HCT116 (cell line): ENCODE data around the gene CLEC4A. TPM values are rescaled to one million over a fixed set of nuclear protein-coding genes. Genes with fewer than 3 reads are reported as not detected.

Experiments
- ATAC-seq: fragments of 200-7000 bp; cut with Tn5 transposase; 2 replicates; pipeline ENCODE4 v1.9.1; 2020; ENCODE audit warnings: mild to moderate bottlenecking, moderate library complexity
- BruUV-seq: library from RNA; stranded (reverse); fragments of 400-500 nt; replicated peaks from 2 replicates; lab custom pipeline; 2021; lab: Mats Ljungman, UMichigan
- CTCF ChIA-PET: fragments of 300-600 bp; sonication (Branson Sonifier 250); formaldehyde crosslinking; loops from one replicate; lab custom pipeline; 2021; ENCODE audit warnings: antibody characterized with exemption; lab: Charles Lee
- POLR2A ChIA-PET: fragments of 300-600, 350-600 bp; sonication (Branson Sonifier 250); formaldehyde crosslinking; loops from one replicate; lab custom pipeline; 2021; ENCODE audit warnings: antibody characterized with exemption; lab: Charles Lee
- RAD21 ChIA-PET, 2 experiments: fragments of 300-600 bp; sonication (Branson Sonifier 250); formaldehyde crosslinking; loops; one replicate each; lab custom pipeline; 2023; ENCODE audit warnings: low total read pairs in 2 of 2; ENCODE audit not compliant: uncharacterized antibody in 2 of 2, unreplicated experiment in 2 of 2, low non-redundant PET in 1 of 2; lab: Charles Lee
- DNase-seq: peaks from one replicate; pipeline ENCODE4 v3.0.0-alpha.2; 2010; ENCODE audit warnings: low read depth, low spot score
- H2AFZ ChIP-seq: fragments of 200-600 bp; shearing (Covaris generic), sonication (generic); 2 replicates; pipeline ENCODE4 v1.6.1; 2017; ENCODE audit warnings: low read depth, mixed run types, mixed read lengths, antibody characterized with exemption, low read length; ENCODE audit not compliant: poor library complexity, severe bottlenecking
- H3K27ac ChIP-seq: 2 replicates; pipeline ENCODE4 v1.5.1; 2012; ENCODE audit warnings: low read depth, low read length
- H3K27me3 ChIP-seq: fragments of 200-600 bp; sonication (generic); 2 replicates; pipeline ENCODE4 v1.6.1; 2016; ENCODE audit warnings: mixed run types, low read length, mixed read lengths; ENCODE audit not compliant: insufficient read depth
- H3K36me3 ChIP-seq, 2 experiments: fragments of 200-500 bp in 1 of 2; fragments of 200-600 bp in 1 of 2; sonication (Bioruptor generic) in 1 of 2; sonication (generic) in 1 of 2; 2 replicates each; pipeline versions ENCODE4 v1.5.1 to v1.6.1; 2014 to 2016; ENCODE audit warnings: low read length in 2 of 2, inconsistent platforms in 1 of 2, mixed read lengths in 1 of 2, mixed run types in 1 of 2; ENCODE audit not compliant: insufficient read depth in 2 of 2, control insufficient read depth in 1 of 2
- H3K4me1 ChIP-seq, 2 experiments: fragments of 200-600 bp in 1 of 2; sonication (generic) in 1 of 2; 2 replicates each; pipeline versions ENCODE4 v1.5.1 to v1.6.1; 2012 to 2017; ENCODE audit warnings: low read length in 2 of 2, inconsistent platforms in 1 of 2, mild to moderate bottlenecking in 1 of 2, mixed read lengths in 1 of 2, mixed run types in 1 of 2, moderate library complexity in 1 of 2; ENCODE audit not compliant: insufficient read depth in 2 of 2, control insufficient read depth in 1 of 2
- H3K4me2 ChIP-seq: fragments of 200-600 bp; sonication (generic); 2 replicates; pipeline ENCODE4 v1.6.1; 2017; ENCODE audit warnings: mixed run types, low read length, mixed read lengths
- H3K4me3 ChIP-seq, 2 experiments: fragments of 200-600 bp in 1 of 2; sonication (generic) in 1 of 2; replicated peaks in 1 of 2; 2 replicates each; pipeline ENCODE4 v1.5.1; 2011 to 2016; ENCODE audit warnings: low read length in 2 of 2, control low read depth in 1 of 2, low read depth in 1 of 2, mild to moderate bottlenecking in 1 of 2, mixed read lengths in 1 of 2, mixed run types in 1 of 2
- H3K79me2 ChIP-seq: fragments of 200-600 bp; sonication (generic); 2 replicates; pipeline ENCODE4 v1.6.1; 2017; ENCODE audit warnings: mild to moderate bottlenecking, mixed run types, low read length, moderate library complexity, mixed read lengths; ENCODE audit not compliant: insufficient read depth
- H3K9ac ChIP-seq: fragments of 200-600 bp; sonication (generic); 2 replicates; pipeline ENCODE4 v1.6.1; 2016; ENCODE audit warnings: low read length, mixed read lengths
- H3K9me2 ChIP-seq: fragments of 200-600 bp; sonication (generic), shearing (Covaris generic); 2 replicates; pipeline ENCODE4 v1.6.1; 2017; ENCODE audit warnings: mixed run types, mild to moderate bottlenecking, moderate library complexity; ENCODE audit not compliant: insufficient read depth
- H3K9me3 ChIP-seq, 2 experiments: fragments of 200-500 bp in 1 of 2; fragments of 200-600 bp in 1 of 2; sonication (Bioruptor generic) in 1 of 2; sonication (generic) in 1 of 2; 2 replicates each; pipeline ENCODE4 v1.6.1; 2014 to 2017; ENCODE audit warnings: low read length in 2 of 2, mixed read lengths in 2 of 2, inconsistent platforms in 1 of 2, low read depth in 1 of 2, mild to moderate bottlenecking in 1 of 2, mixed run types in 1 of 2, moderate library complexity in 1 of 2; ENCODE audit not compliant: control insufficient read depth in 1 of 2, insufficient read depth in 1 of 2
- H4K20me1 ChIP-seq: fragments of 200-600 bp; sonication (generic), shearing (Covaris generic); 2 replicates; pipeline ENCODE4 v1.6.1; 2017; ENCODE audit warnings: mixed run types, mild to moderate bottlenecking, moderate library complexity; ENCODE audit not compliant: insufficient read depth
- CEBPB ChIP-seq: IDR thresholded peaks from 2 replicates; pipeline ENCODE4 v1.6.1; 2012; ENCODE audit warnings: low read depth
- EZH2 ChIP-seq: fragments of 200-600 bp; sonication (generic); IDR thresholded peaks from 2 replicates; pipeline ENCODE4 v1.6.1; 2017; ENCODE audit warnings: antibody characterized with exemption, mixed run types
- POLR2AphosphoS5 ChIP-seq: IDR thresholded peaks from 2 replicates; pipeline ENCODE4 v1.6.1; 2011; ENCODE audit warnings: mild to moderate bottlenecking, low read depth, low read length, moderate library complexity
- RAD21 ChIP-seq: IDR thresholded peaks from 2 replicates; pipeline ENCODE4 v1.6.1; 2012; ENCODE audit warnings: low read depth, mild to moderate bottlenecking
- SIN3A ChIP-seq: IDR thresholded peaks from 2 replicates; pipeline ENCODE4 v1.6.1; 2012; ENCODE audit warnings: low read depth
- YY1 ChIP-seq: IDR thresholded peaks from 2 replicates; pipeline ENCODE4 v1.6.1; 2011; ENCODE audit warnings: low read length, low read depth, moderate library complexity, mild to moderate bottlenecking; ENCODE audit not compliant: insufficient replicate concordance; ENCODE audit errors: extremely low read depth
- ZFX ChIP-seq: fragments of 450-650 bp; IDR thresholded peaks from 2 replicates; pipeline ENCODE4 v1.6.1; 2017
- ZNF274 ChIP-seq: fragments of 200-500 bp; sonication (Bioruptor generic); IDR thresholded peaks from 2 replicates; pipeline ENCODE4 v1.6.1; 2014; ENCODE audit warnings: mild to moderate bottlenecking, low read depth, low read length, inconsistent platforms
- intact Hi-C: fragments of 100-400 bp; cut with micrococcal nuclease; formaldehyde crosslinking; loops from 2 replicates; pipeline ENCODE4 v1.10.0; 2022
- total RNA-seq: library from RNA; stranded (reverse); gene quantifications from one replicate; pipeline ENCODE4 v1.2.1, GENCODE V29; 2021; ENCODE audit not compliant: unreplicated experiment
- TF ChIP-seq, protein P1 (sequence below), 3 experiments: fragments of 200-600 bp in 1 of 3; sonication (generic) in 1 of 3; IDR thresholded peaks in 2 of 3; conservative IDR thresholded peaks in 1 of 3; 2 replicates each; pipeline ENCODE4 v1.5.1; 2012 to 2017; ENCODE audit warnings: low read depth in 2 of 3, low read length in 2 of 3, antibody characterized with exemption in 1 of 3, borderline replicate concordance in 1 of 3, control low read depth in 1 of 3, mild to moderate bottlenecking in 1 of 3, mixed read lengths in 1 of 3, mixed run types in 1 of 3, moderate library complexity in 1 of 3; ENCODE audit not compliant: insufficient read depth in 1 of 3
- TF ChIP-seq, protein P2 (sequence below): IDR thresholded peaks from 2 replicates; pipeline ENCODE4 v1.6.1; 2012
- TF ChIP-seq, protein P3 (sequence below): IDR thresholded peaks from 2 replicates; pipeline ENCODE4 v1.6.1; 2012; ENCODE audit warnings: low read depth

Gene CLEC4A
- total RNA-seq, 1 experiment from 2014 or later, result 0.69 TPM

DNA sequence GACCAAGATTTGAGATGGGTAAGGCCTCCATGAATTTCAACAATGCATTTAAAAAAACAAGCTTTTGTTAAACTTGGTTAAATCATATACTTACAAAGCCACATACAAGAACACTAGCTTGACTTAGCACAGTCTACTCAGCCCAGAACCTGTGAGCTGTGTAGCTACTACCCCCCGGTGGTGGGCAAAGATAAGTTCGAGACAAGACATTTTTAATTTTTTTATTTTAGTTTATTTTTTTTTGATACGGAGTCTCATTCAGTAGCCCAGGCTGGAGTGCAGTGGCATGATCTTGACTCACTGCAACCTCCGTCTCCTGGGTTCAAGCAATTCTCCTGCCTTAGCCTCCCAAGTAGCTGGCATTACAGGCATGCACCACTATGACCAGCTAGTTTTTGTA lies 45.0 kb upstream of the CLEC4A start:
- POLR2A ChIA-PET, result interaction anchor here (0.8 kb wide), 1 partner anchor 9 kb away, joined by 3 read pairs; no protein-coding TSS in a partner anchor
- H3K4me1 ChIP-seq, result peaks cover 7 to 22% of the 10 kb centered on the region in 2 experiments
- BruUV-seq, result no TSS peak
- RAD21 ChIA-PET, result interaction anchor here (0.7 to 2.0 kb wide), 3 partner anchors 40 to 145 kb away, joined by 3 to 4 read pairs (median 4); no protein-coding TSS in a partner anchor
- no peak overlapping the region for H2AFZ ChIP-seq
- no peaks in the 10 kb centered on the region for H3K36me3 ChIP-seq
- H3K9ac ChIP-seq, result no peak overlapping the region
- DNase-seq, result peak; percentile 50
- no peak overlapping the region for H3K27ac ChIP-seq
- intact Hi-C loops, result loop anchor here (2.0 to 10.0 kb wide), 3 partner anchors 32 to 246 kb away; partner anchors contain the start of gene SLC2A3
- CTCF ChIA-PET, result interaction anchor here (0.7 to 2.6 kb wide), 11 partner anchors 33 to 436 kb away, joined by 3 to 35 read pairs (median 8); no protein-coding TSS in a partner anchor
- no peaks in the 10 kb centered on the region for H3K27me3 ChIP-seq
- TF ChIP-seq RAD21 (peak; percentile 75), CEBPB (no peak)
- TF ChIP-seq, protein P1, sequence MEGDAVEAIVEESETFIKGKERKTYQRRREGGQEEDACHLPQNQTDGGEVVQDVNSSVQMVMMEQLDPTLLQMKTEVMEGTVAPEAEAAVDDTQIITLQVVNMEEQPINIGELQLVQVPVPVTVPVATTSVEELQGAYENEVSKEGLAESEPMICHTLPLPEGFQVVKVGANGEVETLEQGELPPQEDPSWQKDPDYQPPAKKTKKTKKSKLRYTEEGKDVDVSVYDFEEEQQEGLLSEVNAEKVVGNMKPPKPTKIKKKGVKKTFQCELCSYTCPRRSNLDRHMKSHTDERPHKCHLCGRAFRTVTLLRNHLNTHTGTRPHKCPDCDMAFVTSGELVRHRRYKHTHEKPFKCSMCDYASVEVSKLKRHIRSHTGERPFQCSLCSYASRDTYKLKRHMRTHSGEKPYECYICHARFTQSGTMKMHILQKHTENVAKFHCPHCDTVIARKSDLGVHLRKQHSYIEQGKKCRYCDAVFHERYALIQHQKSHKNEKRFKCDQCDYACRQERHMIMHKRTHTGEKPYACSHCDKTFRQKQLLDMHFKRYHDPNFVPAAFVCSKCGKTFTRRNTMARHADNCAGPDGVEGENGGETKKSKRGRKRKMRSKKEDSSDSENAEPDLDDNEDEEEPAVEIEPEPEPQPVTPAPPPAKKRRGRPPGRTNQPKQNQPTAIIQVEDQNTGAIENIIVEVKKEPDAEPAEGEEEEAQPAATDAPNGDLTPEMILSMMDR (IDR thresholded peaks at IDR 0.05 in 2 of 3, conservative IDR thresholded peaks at IDR 0.05 in 1 of 3; ENCODE audit: borderline replicate concordance in 1 of 3, insufficient read depth in 1 of 3, low read depth in 2 of 3, low read length in 2 of 3), result peak; percentile 47 to 71 (median 48); a peak in 5 of 6 replicates
- peaks cover 12% of the 10 kb centered on the region for H3K79me2 ChIP-seq
- H3K9me3 ChIP-seq, result no peaks in the 10 kb centered on the region
- H3K9me2 ChIP-seq, result no peaks in the 10 kb centered on the region
- H3K4me2 ChIP-seq, result no peak overlapping the region
- H4K20me1 ChIP-seq, result no peaks in the 10 kb centered on the region
- H3K4me3 ChIP-seq, result no peak overlapping the region
- peak; percentile 34; the same call in 1 of the 2 replicates for ATAC-seq

DNA sequence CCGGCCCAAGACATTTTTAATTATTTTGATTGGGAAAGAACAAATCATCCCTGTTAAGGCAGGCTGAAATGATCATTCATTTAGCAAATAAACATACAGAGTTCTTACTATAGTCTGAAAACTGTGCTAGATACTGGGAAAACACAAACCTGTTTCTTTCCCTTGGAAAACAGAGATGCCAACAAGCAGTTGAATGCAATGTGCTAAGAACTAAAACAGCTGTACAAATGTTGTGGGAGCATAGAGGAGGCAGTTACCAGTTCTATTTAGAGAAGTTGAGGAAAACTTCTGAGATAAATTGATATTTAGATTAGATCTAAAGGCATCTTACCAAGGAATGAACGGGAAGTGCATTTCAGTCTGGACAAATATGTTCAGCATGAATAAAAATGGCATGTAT lies 44.5 kb upstream of the CLEC4A start:
- H3K4me1 ChIP-seq, result peaks cover 7 to 22% of the 10 kb centered on the region in 2 experiments
- H3K27me3 ChIP-seq, result no peaks in the 10 kb centered on the region
- no peak overlapping the region for H3K4me3 ChIP-seq
- H2AFZ ChIP-seq, result no peak overlapping the region
- H3K27ac ChIP-seq, result no peak overlapping the region
- BruUV-seq, result no TSS peak
- POLR2A ChIA-PET, result interaction anchor here (0.8 kb wide), 1 partner anchor 9 kb away, joined by 3 read pairs; no protein-coding TSS in a partner anchor
- ATAC-seq, result no peak
- RAD21 ChIA-PET, result interaction anchor here in 1 of 2 experiments (1.7 kb wide), 1 partner anchor 40 kb away, joined by 4 read pairs; no protein-coding TSS in a partner anchor
- H3K4me2 ChIP-seq, result no peak overlapping the region
- intact Hi-C loops, result loop anchor here (2.0 to 10.0 kb wide), 3 partner anchors 32 to 246 kb away; partner anchors contain the start of gene SLC2A3
- H4K20me1 ChIP-seq, result no peaks in the 10 kb centered on the region
- H3K36me3 ChIP-seq, result no peaks in the 10 kb centered on the region
- CTCF ChIA-PET, result interaction anchor here (1.0 to 2.6 kb wide), 9 partner anchors 33 to 436 kb away, joined by 3 to 35 read pairs (median 8); no protein-coding TSS in a partner anchor
- H3K9me3 ChIP-seq, result no peaks in the 10 kb centered on the region
- DNase-seq, result no peak
- H3K9me2 ChIP-seq, result no peaks in the 10 kb centered on the region
- H3K79me2 ChIP-seq, result peaks cover 18% of the 10 kb centered on the region
- no peak overlapping the region for H3K9ac ChIP-seq
- no peak for TF ChIP-seq EZH2
- no peak for TF ChIP-seq ZFX
- no peak for TF ChIP-seq RAD21
- TF ChIP-seq, protein P2, sequence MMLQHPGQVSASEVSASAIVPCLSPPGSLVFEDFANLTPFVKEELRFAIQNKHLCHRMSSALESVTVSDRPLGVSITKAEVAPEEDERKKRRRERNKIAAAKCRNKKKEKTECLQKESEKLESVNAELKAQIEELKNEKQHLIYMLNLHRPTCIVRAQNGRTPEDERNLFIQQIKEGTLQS, result no peak
- no peak for TF ChIP-seq POLR2AphosphoS5
- no peak for TF ChIP-seq CEBPB
- no peak for TF ChIP-seq SIN3A
- TF ChIP-seq, protein P3, sequence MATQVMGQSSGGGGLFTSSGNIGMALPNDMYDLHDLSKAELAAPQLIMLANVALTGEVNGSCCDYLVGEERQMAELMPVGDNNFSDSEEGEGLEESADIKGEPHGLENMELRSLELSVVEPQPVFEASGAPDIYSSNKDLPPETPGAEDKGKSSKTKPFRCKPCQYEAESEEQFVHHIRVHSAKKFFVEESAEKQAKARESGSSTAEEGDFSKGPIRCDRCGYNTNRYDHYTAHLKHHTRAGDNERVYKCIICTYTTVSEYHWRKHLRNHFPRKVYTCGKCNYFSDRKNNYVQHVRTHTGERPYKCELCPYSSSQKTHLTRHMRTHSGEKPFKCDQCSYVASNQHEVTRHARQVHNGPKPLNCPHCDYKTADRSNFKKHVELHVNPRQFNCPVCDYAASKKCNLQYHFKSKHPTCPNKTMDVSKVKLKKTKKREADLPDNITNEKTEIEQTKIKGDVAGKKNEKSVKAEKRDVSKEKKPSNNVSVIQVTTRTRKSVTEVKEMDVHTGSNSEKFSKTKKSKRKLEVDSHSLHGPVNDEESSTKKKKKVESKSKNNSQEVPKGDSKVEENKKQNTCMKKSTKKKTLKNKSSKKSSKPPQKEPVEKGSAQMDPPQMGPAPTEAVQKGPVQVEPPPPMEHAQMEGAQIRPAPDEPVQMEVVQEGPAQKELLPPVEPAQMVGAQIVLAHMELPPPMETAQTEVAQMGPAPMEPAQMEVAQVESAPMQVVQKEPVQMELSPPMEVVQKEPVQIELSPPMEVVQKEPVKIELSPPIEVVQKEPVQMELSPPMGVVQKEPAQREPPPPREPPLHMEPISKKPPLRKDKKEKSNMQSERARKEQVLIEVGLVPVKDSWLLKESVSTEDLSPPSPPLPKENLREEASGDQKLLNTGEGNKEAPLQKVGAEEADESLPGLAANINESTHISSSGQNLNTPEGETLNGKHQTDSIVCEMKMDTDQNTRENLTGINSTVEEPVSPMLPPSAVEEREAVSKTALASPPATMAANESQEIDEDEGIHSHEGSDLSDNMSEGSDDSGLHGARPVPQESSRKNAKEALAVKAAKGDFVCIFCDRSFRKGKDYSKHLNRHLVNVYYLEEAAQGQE, result no peak
- TF ChIP-seq YY1, result no peak
- TF ChIP-seq ZNF274, result no peak
